Suprapubic skin (tissue), 4 donors: ENCODE results near the gene TMEM229A. TPM values are rescaled to one million over a fixed set of nuclear protein-coding genes. Genes with fewer than 3 reads are reported as not detected.
"Not testable (repeated sequence)": the region's sequence is repeated elsewhere in the genome, so short reads cannot be mapped to it uniquely, and the experiment has no call there.

ENCODE experiments used
- DNase-seq, 2 donors: peaks; one replicate each; pipeline ENCODE4 v3.0.0-alpha.2; 2019; ENCODE audit warnings: low spot score in 2 of 2
- H3K27ac ChIP-seq: fragments of 200-600 bp; sonication (generic); one replicate; pipeline ENCODE4 v1.5.1; 2019
- H3K27me3 ChIP-seq: fragments of 200-600 bp; sonication (generic); one replicate; pipeline ENCODE4 v1.5.1; 2019
- H3K36me3 ChIP-seq: fragments of 200-600 bp; sonication (generic); one replicate; pipeline ENCODE4 v1.5.1; 2019
- H3K4me1 ChIP-seq: fragments of 200-600 bp; sonication (generic); one replicate; pipeline ENCODE4 v1.5.1; 2019
- H3K4me3 ChIP-seq: fragments of 200-600 bp; sonication (generic); one replicate; pipeline ENCODE4 v1.5.1; 2019; ENCODE audit warnings: mild to moderate bottlenecking
- H3K9me3 ChIP-seq: fragments of 200-600 bp; sonication (generic); one replicate; pipeline ENCODE4 v1.5.1; 2019
- EP300 ChIP-seq: sonication (generic); formaldehyde crosslinking; IDR thresholded peaks from one replicate; pipeline ENCODE4 v1.6.1; 2017; ENCODE audit warnings: antibody characterized with exemption
- POLR2A ChIP-seq, 2 donors: fragments of 450-650 bp; IDR thresholded peaks; one replicate each; pipeline ENCODE4 v1.6.1; 2017; ENCODE audit warnings: antibody characterized with exemption in 2 of 2, mild to moderate bottlenecking in 2 of 2, moderate library complexity in 2 of 2
- POLR2AphosphoS5 ChIP-seq, 3 donors: sonication (generic); formaldehyde crosslinking; IDR thresholded peaks; one replicate each; pipeline ENCODE4 v1.6.1; 2017; ENCODE audit warnings: antibody characterized with exemption in 3 of 3
- WGBS: methylation state at CpG from one replicate; pipeline ENCODE4 v1.1.5; 2018; 5-methylcytosine and 5-hydroxymethylcytosine counted together
- total RNA-seq, 4 donors: library from RNA; depleted of rRNA; stranded (reverse); fragments of >200 nt; gene quantifications; one replicate each; pipeline ENCODE4 v1.1.0, GENCODE V29; 2016
- TF ChIP-seq, protein P1 (sequence below), 2 donors: fragments of 200-600 bp in 1 of 2; fragments of 450-650 bp in 1 of 2; sonication (generic) in 1 of 2; IDR thresholded peaks; one replicate each; pipeline ENCODE4 v1.5.1; 2016 to 2019; ENCODE audit warnings: antibody characterized with exemption in 2 of 2, mild to moderate bottlenecking in 1 of 2, moderate library complexity in 1 of 2

Gene TMEM229A
- total RNA-seq, 4 donors from 2014 or later: not detected

DNA sequence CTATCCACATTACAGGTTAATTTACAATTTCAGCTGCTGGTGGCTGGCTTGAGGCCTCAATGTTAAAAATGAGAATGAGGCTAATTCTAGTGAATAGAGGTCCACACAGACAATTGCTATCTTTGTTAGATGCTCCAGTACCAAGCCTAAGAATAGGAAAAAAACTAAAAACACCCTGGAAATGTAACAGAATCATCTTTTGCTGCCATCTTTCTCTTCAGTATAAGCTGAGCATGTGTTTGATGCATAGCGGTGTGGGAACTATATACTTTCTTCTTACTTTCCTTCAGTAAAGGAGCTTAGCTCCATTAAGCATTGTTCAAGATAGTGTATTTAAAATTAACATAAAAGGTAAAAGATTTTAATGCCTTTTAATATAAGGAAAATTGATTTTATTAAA is 5.6 kb downstream of the TMEM229A start:
- no peak overlapping the region for H3K4me3 ChIP-seq
- H3K9me3 ChIP-seq: no peaks in the 10 kb centered on the region
- no peak overlapping the region for H3K27ac ChIP-seq
- no peaks in the 10 kb centered on the region for H3K36me3 ChIP-seq
- no peak for DNase-seq
- WGBS: 90% methylated on average over 1 of the region's 1 CpG
- TF ChIP-seq POLR2A (IDR thresholded peaks at IDR 0.05) (no peak), POLR2AphosphoS5 (IDR thresholded peaks at IDR 0.05) (no peak), EP300 (no peak)
- peaks cover 33% of the 10 kb centered on the region for H3K27me3 ChIP-seq
- peaks cover 6% of the 10 kb centered on the region for H3K4me1 ChIP-seq

DNA sequence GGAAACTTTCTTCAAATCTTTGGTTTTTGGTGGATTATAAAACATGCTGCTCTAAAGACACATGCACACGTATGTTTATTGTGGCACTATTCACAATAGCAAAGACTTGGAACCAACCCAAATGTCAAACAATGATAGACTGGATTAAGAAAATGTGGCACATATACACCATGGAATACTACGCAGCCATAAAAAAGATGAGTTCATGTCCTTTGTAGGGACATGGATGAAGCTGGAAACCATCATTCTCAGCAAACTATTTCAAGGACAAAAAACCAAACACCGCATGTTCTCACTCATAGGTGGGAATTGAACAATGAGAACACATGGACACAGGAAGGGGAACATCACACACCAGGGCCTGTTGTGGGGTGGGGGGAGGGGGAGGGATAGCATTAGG is 8.5 kb downstream of the TMEM229A start:
- WGBS: 93% methylated on average over 3 of the region's 3 CpGs
- H3K27me3 ChIP-seq, H3K9me3 ChIP-seq, H3K4me3 ChIP-seq, DNase-seq, H3K4me1 ChIP-seq, H3K27ac ChIP-seq, H3K36me3 ChIP-seq: not testable (repeated sequence)

DNA sequence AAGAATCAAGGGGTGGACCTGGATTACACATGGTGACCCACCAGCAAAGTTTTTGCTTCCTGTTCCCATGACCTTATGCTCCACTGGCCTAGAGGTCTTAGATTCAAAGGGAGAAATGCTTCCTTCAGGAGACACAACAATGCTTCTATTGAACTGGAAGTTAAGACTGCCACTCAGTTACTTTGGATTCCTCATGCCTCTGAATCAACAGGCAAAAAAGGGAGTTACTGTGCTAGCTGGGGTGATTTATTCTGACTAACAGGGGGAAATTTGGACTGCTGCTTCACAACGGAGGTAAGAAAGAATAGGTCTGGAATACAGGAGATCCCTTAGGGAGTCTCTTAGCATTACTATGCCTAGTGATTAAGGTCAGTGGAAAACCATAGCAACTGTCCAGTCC is 10.3 kb downstream of the TMEM229A start:
- DNase-seq: no peak
- Histone ChIP-seq H3K27me3 (no peaks in the 10 kb centered on the region), H3K36me3 (no peaks in the 10 kb centered on the region), H3K4me3 (no peak overlapping the region), H3K27ac (no peak overlapping the region), H3K9me3 (no peaks in the 10 kb centered on the region), H3K4me1 (no peaks in the 10 kb centered on the region)
- TF ChIP-seq POLR2AphosphoS5 (IDR thresholded peaks at IDR 0.05) (no peak), EP300 (no peak), POLR2A (IDR thresholded peaks at IDR 0.05) (no peak)
- TF ChIP-seq, protein P1, sequence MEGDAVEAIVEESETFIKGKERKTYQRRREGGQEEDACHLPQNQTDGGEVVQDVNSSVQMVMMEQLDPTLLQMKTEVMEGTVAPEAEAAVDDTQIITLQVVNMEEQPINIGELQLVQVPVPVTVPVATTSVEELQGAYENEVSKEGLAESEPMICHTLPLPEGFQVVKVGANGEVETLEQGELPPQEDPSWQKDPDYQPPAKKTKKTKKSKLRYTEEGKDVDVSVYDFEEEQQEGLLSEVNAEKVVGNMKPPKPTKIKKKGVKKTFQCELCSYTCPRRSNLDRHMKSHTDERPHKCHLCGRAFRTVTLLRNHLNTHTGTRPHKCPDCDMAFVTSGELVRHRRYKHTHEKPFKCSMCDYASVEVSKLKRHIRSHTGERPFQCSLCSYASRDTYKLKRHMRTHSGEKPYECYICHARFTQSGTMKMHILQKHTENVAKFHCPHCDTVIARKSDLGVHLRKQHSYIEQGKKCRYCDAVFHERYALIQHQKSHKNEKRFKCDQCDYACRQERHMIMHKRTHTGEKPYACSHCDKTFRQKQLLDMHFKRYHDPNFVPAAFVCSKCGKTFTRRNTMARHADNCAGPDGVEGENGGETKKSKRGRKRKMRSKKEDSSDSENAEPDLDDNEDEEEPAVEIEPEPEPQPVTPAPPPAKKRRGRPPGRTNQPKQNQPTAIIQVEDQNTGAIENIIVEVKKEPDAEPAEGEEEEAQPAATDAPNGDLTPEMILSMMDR (IDR thresholded peaks at IDR 0.05): no peak
- 38% methylated on average over 1 of the region's 1 CpG for WGBS

DNA sequence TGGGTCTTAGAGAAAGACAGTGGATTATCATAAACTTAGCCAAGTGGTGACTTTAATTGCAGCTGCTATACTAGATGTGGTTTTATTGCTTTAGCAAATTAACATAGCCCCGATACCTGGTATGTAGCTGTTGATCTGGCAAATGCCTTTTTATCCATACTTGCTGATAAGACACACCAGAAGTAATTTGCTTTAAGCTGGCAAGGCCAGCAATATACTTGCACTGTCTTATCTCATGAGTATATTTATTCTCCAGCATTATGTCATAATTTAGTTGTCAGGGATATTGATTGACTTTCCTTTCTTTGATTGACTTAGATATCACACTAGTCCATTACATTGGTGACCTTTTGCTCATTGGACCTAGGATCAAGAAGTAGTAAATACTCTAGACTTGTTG is 12.8 kb downstream of the TMEM229A start:
- Histone ChIP-seq H3K27ac (no peak overlapping the region), H3K36me3 (no peaks in the 10 kb centered on the region), H3K27me3 (no peaks in the 10 kb centered on the region), H3K4me3 (no peak overlapping the region), H3K4me1 (no peaks in the 10 kb centered on the region), H3K9me3 (no peaks in the 10 kb centered on the region)
- DNase-seq: no peak
- 92% methylated on average over 1 of the region's 1 CpG for WGBS
- no peak for TF ChIP-seq POLR2A (IDR thresholded peaks at IDR 0.05)
- no peak for TF ChIP-seq POLR2AphosphoS5 (IDR thresholded peaks at IDR 0.05)
- TF ChIP-seq, protein P1 (IDR thresholded peaks at IDR 0.05): no peak
- no peak for TF ChIP-seq EP300

DNA sequence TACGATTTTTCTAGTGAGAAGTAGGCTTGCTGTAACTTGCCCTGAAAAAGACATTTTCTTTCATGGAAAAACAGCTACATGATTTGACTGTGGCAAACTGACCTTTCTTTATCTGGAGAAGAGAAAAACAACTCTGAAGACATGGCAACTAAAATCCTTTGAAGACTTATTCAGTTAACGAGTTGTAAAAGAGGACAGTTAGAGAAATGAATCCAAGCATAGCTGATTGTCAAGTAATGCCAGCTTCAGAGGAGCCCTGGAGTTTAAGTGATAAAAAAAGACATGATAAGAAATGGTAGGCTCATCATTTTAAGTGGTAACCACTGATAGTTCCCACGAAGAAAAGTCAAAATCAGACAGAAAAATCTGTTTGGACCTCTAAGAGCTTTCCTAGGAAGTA is 19.6 kb downstream of the TMEM229A start:
- Histone ChIP-seq H3K4me3 (no peak overlapping the region), H3K27me3 (no peaks in the 10 kb centered on the region), H3K27ac (no peak overlapping the region), H3K9me3 (no peaks in the 10 kb centered on the region), H3K4me1 (no peaks in the 10 kb centered on the region), H3K36me3 (no peaks in the 10 kb centered on the region)
- no peak for DNase-seq
- no peak for TF ChIP-seq EP300
- TF ChIP-seq, protein P1 (IDR thresholded peaks at IDR 0.05): no peak
- TF ChIP-seq POLR2AphosphoS5 (IDR thresholded peaks at IDR 0.05): no peak
- TF ChIP-seq POLR2A (IDR thresholded peaks at IDR 0.05): no peak
- WGBS: 42% methylated on average over 3 of the region's 3 CpGs

DNA sequence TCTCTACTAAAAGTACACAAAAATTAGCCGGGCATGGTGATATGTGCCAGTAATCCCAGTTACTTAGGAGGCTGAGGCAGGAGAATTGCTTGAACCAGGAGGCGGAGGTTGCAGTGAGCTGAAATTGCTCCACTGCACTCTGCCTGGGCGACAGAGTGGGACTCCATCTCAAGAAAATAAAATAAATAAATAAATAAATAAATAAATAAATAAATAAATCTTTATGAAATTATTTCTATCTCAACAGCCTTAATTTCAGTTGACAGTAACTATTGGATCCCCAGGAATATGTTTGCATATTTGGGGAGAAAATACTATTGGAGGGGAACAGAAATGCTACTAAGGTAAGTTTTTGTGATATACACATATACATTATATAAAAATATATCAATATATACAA is 20.0 kb downstream of the TMEM229A start:
- Histone ChIP-seq H3K27me3 (no peaks in the 10 kb centered on the region), H3K4me1 (no peaks in the 10 kb centered on the region), H3K36me3 (no peaks in the 10 kb centered on the region), H3K4me3 (no peak overlapping the region), H3K9me3 (no peaks in the 10 kb centered on the region), H3K27ac (no peak overlapping the region)
- TF ChIP-seq POLR2AphosphoS5 (IDR thresholded peaks at IDR 0.05): no peak
- TF ChIP-seq, protein P1 (IDR thresholded peaks at IDR 0.05): no peak
- no peak for TF ChIP-seq POLR2A (IDR thresholded peaks at IDR 0.05)
- TF ChIP-seq EP300: no peak
- no peak for DNase-seq
- WGBS: 94% methylated on average over 3 of the region's 3 CpGs
